Spinal cord (tissue), 10 donors: Measurements from ENCODE around the gene SHC3. TPM values are rescaled to one million over a fixed set of nuclear protein-coding genes. Genes with fewer than 3 reads are reported as not detected.

Source experiments
- DNase-seq, 6 donors: peaks; one replicate each; pipeline versions ENCODE4 v3.0.0 to v3.0.0-alpha.2; 2013 to 2015; ENCODE audit warnings: low spot score in 6 of 6, low read depth in 4 of 6
- H3K27ac ChIP-seq: one replicate; pipeline ENCODE4 v1.5.1; 2013; ENCODE audit warnings: low read depth, low read length, control low read depth
- H3K27me3 ChIP-seq: one replicate; pipeline ENCODE4 v1.6.1; 2013; ENCODE audit warnings: low read length; ENCODE audit not compliant: control insufficient read depth, insufficient read depth
- H3K36me3 ChIP-seq: one replicate; pipeline ENCODE4 v1.6.1; 2013; ENCODE audit warnings: low read length; ENCODE audit not compliant: control insufficient read depth, insufficient read depth
- H3K4me1 ChIP-seq: one replicate; pipeline ENCODE4 v1.6.1; 2013; ENCODE audit warnings: low read length; ENCODE audit not compliant: control insufficient read depth, insufficient read depth
- H3K4me3 ChIP-seq: one replicate; pipeline ENCODE4 v1.5.1; 2013; ENCODE audit warnings: low read depth, low read length, control low read depth
- H3K9me3 ChIP-seq: one replicate; pipeline ENCODE4 v1.6.1; 2013; ENCODE audit warnings: low read length; ENCODE audit not compliant: control insufficient read depth, insufficient read depth
- WGBS: methylation state at CpG from one replicate; pipeline ENCODE4 v1.1.5; 2013; ENCODE audit warnings: missing lambda C conversion rate; ENCODE audit not compliant: insufficient coverage; 5-methylcytosine and 5-hydroxymethylcytosine counted together
- polyA plus RNA-seq, 2 donors: library from polyadenylated mRNA; unstranded; fragments of 120-200 nt; gene quantifications; one replicate each; pipeline ENCODE4 v1.2.1, GENCODE V29; 2013; ENCODE audit not compliant: insufficient read length in 2 of 2
- total RNA-seq, 2 donors: library from RNA; depleted of rRNA in 1 of 2; stranded (reverse); fragments of 120-200 nt in 1 of 2; fragments of >200 nt in 1 of 2; gene quantifications; one replicate each; pipeline versions ENCODE4 v1.2.3 to v1.2.4, GENCODE V29; 2013 to 2014
- donor health status: healthy.

Gene SHC3
- total and polyA plus RNA-seq, 4 donors: 15.5 to 50.3 (median 30.1) TPM

GRCh38 chr9:88969646-88970373, 208.8 kb downstream of the SHC3 start:
- Histone ChIP-seq H3K4me3 (no peak overlapping the region), H3K36me3 (no peaks in the 10 kb centered on the region), H3K27me3 (no peaks in the 10 kb centered on the region), H3K9me3 (no peaks in the 10 kb centered on the region), H3K4me1 (no peaks in the 10 kb centered on the region), H3K27ac (no peak overlapping the region)
- no peak for DNase-seq
- WGBS: 85% methylated on average over 7 of the region's 8 CpGs

- WGBS: 88% methylated on average over 2 of the region's 4 CpGs
- Histone ChIP-seq H3K27me3 (no peaks in the 10 kb centered on the region), H3K36me3 (no peaks in the 10 kb centered on the region), H3K4me3 (no peak overlapping the region), H3K27ac (no peak overlapping the region), H3K4me1 (no peaks in the 10 kb centered on the region), H3K9me3 (no peaks in the 10 kb centered on the region)
- DNase-seq: no peak
Measured at GRCh38 chr9:88968799-88969198, 209.8 kb downstream of the SHC3 start.

- H3K4me3 ChIP-seq: no peak overlapping the region
- H3K9me3 ChIP-seq: no peaks in the 10 kb centered on the region
- H3K36me3 ChIP-seq: no peaks in the 10 kb centered on the region
- H3K4me1 ChIP-seq: no peaks in the 10 kb centered on the region
- 82% methylated on average over 9 of the region's 10 CpGs for WGBS
- H3K27ac ChIP-seq: no peak overlapping the region
- H3K27me3 ChIP-seq: no peaks in the 10 kb centered on the region
- DNase-seq: no peak
Measured at GRCh38 chr9:88966894-88967676, 211.5 kb downstream of the SHC3 start.

GRCh38 chr9:88965473-88965872, 213.1 kb downstream of the SHC3 start:
- H3K27me3 ChIP-seq: no peaks in the 10 kb centered on the region
- no peak overlapping the region for H3K4me3 ChIP-seq
- 96% methylated on average over 6 of the region's 8 CpGs for WGBS
- no peaks in the 10 kb centered on the region for H3K4me1 ChIP-seq
- H3K27ac ChIP-seq: no peak overlapping the region
- H3K36me3 ChIP-seq: no peaks in the 10 kb centered on the region
- DNase-seq: no peak
- no peaks in the 10 kb centered on the region for H3K9me3 ChIP-seq

GRCh38 chr9:88960632-88961031, 218.0 kb downstream of the SHC3 start:
- no peak for DNase-seq
- Histone ChIP-seq H3K27ac (no peak overlapping the region), H3K9me3 (no peaks in the 10 kb centered on the region), H3K27me3 (no peaks in the 10 kb centered on the region), H3K4me3 (no peak overlapping the region), H3K4me1 (peaks cover 5% of the 10 kb centered on the region), H3K36me3 (no peaks in the 10 kb centered on the region)
- 88% methylated on average over 2 of the region's 3 CpGs for WGBS

DNA sequence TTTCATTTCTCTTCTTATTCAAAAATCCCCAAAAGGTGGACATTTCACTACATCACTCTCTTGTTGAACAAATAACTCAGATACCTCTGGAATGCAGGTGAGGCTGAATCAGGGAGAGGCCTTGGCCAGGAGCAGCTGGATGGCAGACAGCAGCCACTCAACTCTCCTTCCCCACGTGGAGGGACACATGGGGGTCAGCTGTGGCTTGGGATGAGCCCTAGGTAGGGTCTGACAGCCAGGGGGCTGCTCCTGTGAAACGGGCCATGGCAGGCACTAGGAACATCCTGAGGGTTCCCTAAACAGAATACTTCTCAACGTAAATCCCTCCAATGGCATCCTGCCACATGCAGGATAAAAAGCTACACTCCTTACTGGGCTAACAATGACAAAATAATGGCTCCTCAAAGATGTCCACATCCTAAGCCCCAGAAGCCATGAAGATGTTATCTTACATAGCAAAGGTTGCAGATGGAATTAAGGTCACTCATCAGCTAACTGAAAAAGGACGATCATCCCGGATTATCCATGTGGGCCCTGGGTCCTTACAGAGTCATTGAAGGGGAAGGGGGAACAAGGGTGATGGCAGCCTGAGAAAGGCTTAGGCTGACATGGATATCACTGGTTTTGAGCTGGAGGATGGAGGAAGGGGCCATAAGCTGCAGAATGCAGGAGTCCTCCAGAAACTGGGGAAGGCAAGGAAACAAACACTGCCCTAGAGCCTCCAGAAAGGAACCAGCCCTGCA, 218.7 kb downstream of the SHC3 start:
- Histone ChIP-seq H3K4me1 (peaks cover 11% of the 10 kb centered on the region), H3K36me3 (no peaks in the 10 kb centered on the region), H3K9me3 (no peaks in the 10 kb centered on the region), H3K27ac (no peak overlapping the region), H3K4me3 (no peak overlapping the region), H3K27me3 (no peaks in the 10 kb centered on the region)
- no peak for DNase-seq
- WGBS: 93% methylated on average over 3 of the region's 5 CpGs

DNA sequence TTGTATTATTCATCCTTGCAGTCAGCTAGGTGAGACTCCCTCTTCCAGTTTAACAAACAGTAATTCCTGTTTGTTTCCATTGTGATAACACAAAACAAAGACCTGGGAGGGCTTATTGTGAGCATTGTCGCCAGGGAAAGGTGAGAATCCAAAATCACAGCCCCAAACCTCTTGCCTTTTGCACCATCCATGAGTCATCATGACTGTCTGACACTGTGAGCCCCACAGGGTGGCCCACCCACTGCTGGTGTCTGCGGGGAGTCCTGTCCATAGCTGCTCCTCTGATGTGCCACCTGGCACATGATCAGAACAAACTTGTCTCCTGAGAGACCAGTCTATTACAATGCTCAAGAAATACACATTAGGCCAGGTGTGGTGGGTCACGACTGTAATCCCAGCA, 221.1 kb downstream of the SHC3 start:
- no peak overlapping the region for H3K27ac ChIP-seq
- H3K4me3 ChIP-seq: no peak overlapping the region
- no peaks in the 10 kb centered on the region for H3K36me3 ChIP-seq
- peaks cover 35% of the 10 kb centered on the region for H3K4me1 ChIP-seq
- no peaks in the 10 kb centered on the region for H3K9me3 ChIP-seq
- 90% methylated on average over 3 of the region's 3 CpGs for WGBS
- no peak for DNase-seq
- H3K27me3 ChIP-seq: no peaks in the 10 kb centered on the region

Other genes starting within 250 kb of the SHC3 start
- 10 to 100 TPM; 21.2 to 26.2 TPM for gene S1PR3, start 187.3 kb downstream of the SHC3 start, total RNA-seq
- gene S1PR3, start 187.3 kb downstream of the SHC3 start, polyA plus RNA-seq: 10 to 100 TPM; 21.4 to 33.2 TPM
- gene CKS2, start 132.4 kb upstream of the SHC3 start, total RNA-seq: 10 to 100 TPM; 37.1 to 43.4 TPM
- gene CKS2, start 132.4 kb upstream of the SHC3 start, polyA plus RNA-seq: 10 to 100 TPM; 46.2 to 47.7 TPM
- gene SECISBP2, start 139.7 kb upstream of the SHC3 start, total RNA-seq: 10 to 100 TPM; 52.8 to 56.6 TPM
- gene SECISBP2, start 139.7 kb upstream of the SHC3 start, polyA plus RNA-seq: 10 to 100 TPM; 51.3 to 56.4 TPM